Activated CD8-positive, alpha-beta memory T cell treated with anti-CD3 and anti-CD28 coated beads, Interleukin-2, amount 50 U/mL, for 1 hour (primary cell): ENCODE results near the gene STARD7.
A peak's percentile ranks its signal among the peaks of the same experiment; 100 is the strongest.

ENCODE experiments used
- DNase-seq: peaks from one replicate; pipeline ENCODE4 v3.0.0-alpha.2; 2020; ENCODE audit errors: extremely low read depth

STARD7 gene

GRCh38 chr2:96197546-96198255 is 10.9 kb downstream of the STARD7 start:
- DNase-seq = no peak

GRCh38 chr2:96195410-96196066 is 13.1 kb downstream of the STARD7 start:
- no peak for DNase-seq

- DNase-seq = no peak
These were observed 16.5 kb downstream of the STARD7 start for GRCh38 chr2:96191937-96192670.

GRCh38 chr2:96188821-96189526 is 19.7 kb downstream of the STARD7 start:
- no peak for DNase-seq

- DNase-seq = no peak
These were observed 22.1 kb downstream of the STARD7 start for GRCh38 chr2:96186562-96186961.

- DNase-seq = no peak
These were observed 23.1 kb downstream of the STARD7 start for GRCh38 chr2:96185516-96185915.

GRCh38 chr2:96184989-96185388 is 23.6 kb downstream of the STARD7 start:
- DNase-seq = no peak

GRCh38 chr2:96184188-96184587 is 24.4 kb downstream of the STARD7 start:
- no peak for DNase-seq

GRCh38 chr2:96181529-96181928 is 27.1 kb downstream of the STARD7 start:
- no peak for DNase-seq

- DNase-seq = no peak
These were observed 28.1 kb downstream of the STARD7 start for GRCh38 chr2:96180521-96180920.

- DNase-seq = no peak
These were observed 28.6 kb downstream of the STARD7 start for GRCh38 chr2:96180002-96180401.

GRCh38 chr2:96176661-96177060 is 32.0 kb downstream of the STARD7 start:
- DNase-seq = no peak

- no peak for DNase-seq
These were observed 32.7 kb downstream of the STARD7 start for GRCh38 chr2:96175951-96176350.

- peak; percentile 68 for DNase-seq
These were observed 34.1 kb downstream of the STARD7 start for GRCh38 chr2:96174251-96175144.

GRCh38 chr2:96171831-96172230 is 36.8 kb downstream of the STARD7 start:
- DNase-seq = no peak

GRCh38 chr2:96170626-96171025 is 38.0 kb downstream of the STARD7 start:
- DNase-seq = no peak

- no peak for DNase-seq
These were observed 38.6 kb downstream of the STARD7 start for GRCh38 chr2:96169868-96170507.

GRCh38 chr2:96167407-96168013 is 41.1 kb downstream of the STARD7 start:
- no peak for DNase-seq

- peak; percentile 27 for DNase-seq
These were observed 44.0 kb downstream of the STARD7 start for GRCh38 chr2:96164459-96165184.
